GM10248 (cell line): ENCODE results near the gene MATCAP1.

Source experiments
- CTCF ChIA-PET: fragments of 300-600 bp; sonication (Branson Sonifier 250); formaldehyde crosslinking; extraction: SDS; loops from one replicate; lab custom pipeline; 2021; ENCODE audit warnings: antibody characterized with exemption; lab: Yijun Ruan, JAX
- POLR2A ChIA-PET: fragments of 350-650 bp; sonication (Branson Sonifier 250); formaldehyde crosslinking; extraction: SDS; loops from one replicate; lab custom pipeline; 2020; ENCODE audit warnings: antibody characterized with exemption; lab: Yijun Ruan, JAX
- DNase-seq: peaks from one replicate; pipeline ENCODE4 v3.0.0; 2012; ENCODE audit errors: extremely low spot score
- TF ChIP-seq, protein P1 (sequence below): IDR thresholded peaks from 2 replicates; pipeline ENCODE4 v1.5.1; 2012; ENCODE audit warnings: mild to moderate bottlenecking, low read depth; ENCODE audit errors: extremely low read depth, missing control alignments, control extremely low read depth

The MATCAP1 gene

DNA sequence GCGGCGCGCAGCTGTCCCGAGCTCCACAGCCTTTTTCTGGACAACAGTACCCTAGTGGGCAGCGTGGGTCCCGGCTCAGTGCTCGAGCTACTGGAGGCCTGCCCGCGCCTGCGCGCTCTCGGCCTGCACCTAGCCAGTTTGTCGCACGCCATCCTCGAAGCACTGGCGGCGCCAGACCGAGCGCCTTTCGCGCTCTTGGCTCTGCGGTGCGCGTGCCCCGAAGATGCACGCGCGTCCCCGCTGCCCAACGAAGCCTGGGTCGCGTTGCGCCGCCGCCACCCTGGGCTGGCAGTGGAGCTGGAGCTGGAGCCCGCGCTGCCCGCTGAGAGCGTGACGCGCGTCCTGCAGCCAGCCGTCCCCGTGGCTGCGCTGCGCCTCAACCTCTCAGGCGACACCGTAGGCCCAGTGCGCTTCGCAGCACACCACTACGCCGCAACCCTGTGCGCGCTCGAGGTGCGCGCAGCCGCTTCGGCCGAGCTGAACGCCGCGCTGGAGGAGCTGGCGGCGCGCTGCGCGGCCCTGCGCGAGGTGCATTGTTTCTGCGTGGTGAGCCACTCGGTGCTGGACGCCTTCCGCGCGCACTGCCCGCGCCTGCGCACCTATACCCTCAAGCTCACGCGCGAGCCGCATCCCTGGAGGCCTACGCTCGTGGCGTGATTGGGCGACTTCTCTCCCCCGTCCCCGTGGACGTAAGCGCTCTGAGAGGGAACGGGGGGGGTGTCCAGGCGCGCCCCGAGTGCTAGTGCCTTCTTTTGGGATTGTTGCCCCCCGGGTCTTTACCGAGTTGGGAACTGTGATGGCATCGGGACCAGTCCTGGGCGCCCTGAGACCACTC lies 20.4 kb downstream of the MATCAP1 start:
- TF ChIP-seq, protein P1, sequence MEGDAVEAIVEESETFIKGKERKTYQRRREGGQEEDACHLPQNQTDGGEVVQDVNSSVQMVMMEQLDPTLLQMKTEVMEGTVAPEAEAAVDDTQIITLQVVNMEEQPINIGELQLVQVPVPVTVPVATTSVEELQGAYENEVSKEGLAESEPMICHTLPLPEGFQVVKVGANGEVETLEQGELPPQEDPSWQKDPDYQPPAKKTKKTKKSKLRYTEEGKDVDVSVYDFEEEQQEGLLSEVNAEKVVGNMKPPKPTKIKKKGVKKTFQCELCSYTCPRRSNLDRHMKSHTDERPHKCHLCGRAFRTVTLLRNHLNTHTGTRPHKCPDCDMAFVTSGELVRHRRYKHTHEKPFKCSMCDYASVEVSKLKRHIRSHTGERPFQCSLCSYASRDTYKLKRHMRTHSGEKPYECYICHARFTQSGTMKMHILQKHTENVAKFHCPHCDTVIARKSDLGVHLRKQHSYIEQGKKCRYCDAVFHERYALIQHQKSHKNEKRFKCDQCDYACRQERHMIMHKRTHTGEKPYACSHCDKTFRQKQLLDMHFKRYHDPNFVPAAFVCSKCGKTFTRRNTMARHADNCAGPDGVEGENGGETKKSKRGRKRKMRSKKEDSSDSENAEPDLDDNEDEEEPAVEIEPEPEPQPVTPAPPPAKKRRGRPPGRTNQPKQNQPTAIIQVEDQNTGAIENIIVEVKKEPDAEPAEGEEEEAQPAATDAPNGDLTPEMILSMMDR, result no peak
- CTCF ChIA-PET, result interaction anchor here (1.8 to 5.8 kb wide), 4 partner anchors 10 to 146 kb away, joined by 12 to 45 read pairs (median 29); partner anchors contain the start of gene B3GNT9
- POLR2A ChIA-PET, result interaction anchor here (0.5 kb wide), 2 partner anchors 10 to 317 kb away, joined by 3 read pairs; partner anchors contain the start of gene ATP6V0D1
- no peak for DNase-seq

DNA sequence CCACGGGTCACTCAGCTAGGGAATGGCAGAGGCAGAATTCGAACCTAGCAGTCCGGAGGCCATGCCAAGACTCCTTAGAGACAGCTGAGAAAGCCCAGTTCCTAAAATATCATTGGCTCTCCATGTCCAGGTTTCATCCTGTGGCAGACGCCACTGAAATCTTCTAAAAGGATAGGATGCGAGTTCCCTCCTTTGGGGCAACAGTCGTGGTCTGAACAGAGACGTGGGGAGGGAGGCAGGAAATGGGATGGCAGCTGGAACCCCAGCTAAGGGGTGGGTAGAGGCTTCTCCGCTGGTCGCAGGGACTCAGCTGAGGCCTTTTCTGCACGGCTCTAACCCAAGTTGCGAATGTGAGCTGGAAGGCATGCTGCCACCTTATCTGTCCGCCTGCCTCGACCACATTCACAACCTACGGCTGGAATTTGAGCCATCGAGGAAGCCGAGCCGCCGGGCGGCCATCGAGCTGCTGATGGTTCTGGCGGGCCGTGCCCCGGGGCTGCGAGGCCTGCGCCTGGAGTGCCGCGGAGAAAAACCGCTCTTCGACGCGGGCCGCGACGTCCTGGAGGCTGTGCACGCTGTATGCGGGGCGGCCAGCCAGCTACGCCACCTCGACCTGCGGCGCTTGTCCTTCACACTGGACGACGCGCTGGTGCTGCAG lies 21.1 kb downstream of the MATCAP1 start:
- ChIA-PET CTCF (interaction anchor here (1.8 to 5.8 kb wide), 4 partner anchors 10 to 145 kb away, joined by 12 to 45 read pairs (median 29); partner anchors contain the start of gene B3GNT9), POLR2A (interaction anchor here (0.5 kb wide), 1 partner anchor 318 kb away, joined by 3 read pairs; the partner anchor contains the start of gene ATP6V0D1)
- TF ChIP-seq, protein P1, result no peak
- DNase-seq, result no peak

DNA sequence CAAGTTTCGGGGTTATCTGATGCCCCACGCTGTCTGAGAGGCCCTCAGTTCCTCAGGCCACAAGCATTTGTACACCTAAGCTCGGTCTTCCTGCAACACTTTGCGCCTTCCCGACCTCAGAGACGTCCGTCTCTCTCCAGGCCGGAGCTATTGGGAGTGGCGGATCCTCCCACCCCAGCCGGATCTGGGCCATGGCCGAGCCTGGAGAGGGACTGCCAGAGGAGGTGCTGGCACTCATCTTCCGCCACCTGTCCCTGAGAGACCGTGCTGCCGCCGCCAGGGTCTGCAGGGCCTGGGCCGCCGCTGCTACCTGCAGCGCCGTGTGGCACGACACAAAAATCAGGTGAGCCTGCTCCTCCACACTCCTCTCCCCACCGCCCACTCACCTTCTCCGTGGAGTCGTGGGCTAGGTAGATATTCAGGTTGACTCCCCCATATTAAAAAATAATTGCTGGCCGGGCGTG lies 22.1 kb downstream of the MATCAP1 start:
- ChIA-PET CTCF (interaction anchor here (1.0 to 5.8 kb wide), 6 partner anchors 8 to 173 kb away, joined by 3 to 45 read pairs (median 20); partner anchors contain the start of genes B3GNT9, CES4A and NOL3), POLR2A (no interaction called here)
- TF ChIP-seq, protein P1, result no peak
- DNase-seq, result no peak

DNA sequence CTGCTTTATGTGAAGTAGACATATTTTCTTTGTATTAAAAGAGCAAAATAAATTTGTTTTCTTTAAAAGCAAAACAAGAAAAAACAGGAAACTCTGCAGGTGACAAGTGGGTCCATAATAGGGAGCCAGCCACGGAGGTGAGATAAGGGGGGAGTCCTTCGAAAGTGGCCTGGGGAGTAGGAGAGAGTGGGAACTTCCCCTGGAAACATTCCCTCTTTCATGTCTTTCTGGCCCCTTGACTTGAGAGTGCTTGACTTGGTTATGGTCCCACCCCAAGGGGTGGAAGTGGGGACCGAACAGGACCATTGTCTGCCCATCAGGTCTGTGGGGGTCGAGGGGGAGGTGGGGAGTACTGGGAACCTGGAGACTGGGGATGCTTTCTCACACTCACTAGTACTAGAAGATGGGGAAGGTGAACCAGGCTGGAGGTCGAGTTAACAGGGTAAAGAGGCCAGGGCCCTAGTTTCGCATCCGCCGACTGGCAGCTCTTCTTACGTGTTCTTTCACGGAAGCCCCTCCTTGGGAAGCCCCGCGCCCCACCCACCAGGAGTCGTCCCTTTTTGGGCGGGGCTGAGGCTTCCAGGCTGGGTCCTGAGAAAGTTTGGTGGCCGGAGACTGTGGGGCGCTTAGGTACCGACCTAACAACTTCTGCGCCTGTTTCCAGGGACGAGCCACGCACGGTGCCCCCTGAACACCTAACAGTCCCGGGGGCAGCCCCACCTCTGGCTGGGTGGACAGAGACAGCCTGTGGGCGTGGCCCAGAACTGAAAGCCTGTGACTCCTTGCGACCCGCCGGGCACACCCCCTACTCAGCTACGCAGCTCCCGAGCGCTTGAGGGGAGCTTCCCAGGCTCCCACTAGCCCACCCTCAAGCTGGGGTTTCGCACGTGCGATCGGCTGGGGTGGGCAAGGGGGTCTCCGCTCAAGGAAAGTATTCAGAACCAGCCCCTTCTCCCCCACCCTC lies 24.8 kb downstream of the MATCAP1 start:
- ChIA-PET CTCF (interaction anchor here (0.9 to 11.2 kb wide), 17 partner anchors 8 to 198 kb away, joined by 3 to 207 read pairs (median 5); partner anchors contain the start of genes B3GNT9, CES3 and NOL3), POLR2A (interaction anchor here (0.6 kb wide), 1 partner anchor 652 kb away, joined by 4 read pairs; no protein-coding TSS in a partner anchor)
- DNase-seq, result peak; percentile 81
- TF ChIP-seq, protein P1, result no peak

DNA sequence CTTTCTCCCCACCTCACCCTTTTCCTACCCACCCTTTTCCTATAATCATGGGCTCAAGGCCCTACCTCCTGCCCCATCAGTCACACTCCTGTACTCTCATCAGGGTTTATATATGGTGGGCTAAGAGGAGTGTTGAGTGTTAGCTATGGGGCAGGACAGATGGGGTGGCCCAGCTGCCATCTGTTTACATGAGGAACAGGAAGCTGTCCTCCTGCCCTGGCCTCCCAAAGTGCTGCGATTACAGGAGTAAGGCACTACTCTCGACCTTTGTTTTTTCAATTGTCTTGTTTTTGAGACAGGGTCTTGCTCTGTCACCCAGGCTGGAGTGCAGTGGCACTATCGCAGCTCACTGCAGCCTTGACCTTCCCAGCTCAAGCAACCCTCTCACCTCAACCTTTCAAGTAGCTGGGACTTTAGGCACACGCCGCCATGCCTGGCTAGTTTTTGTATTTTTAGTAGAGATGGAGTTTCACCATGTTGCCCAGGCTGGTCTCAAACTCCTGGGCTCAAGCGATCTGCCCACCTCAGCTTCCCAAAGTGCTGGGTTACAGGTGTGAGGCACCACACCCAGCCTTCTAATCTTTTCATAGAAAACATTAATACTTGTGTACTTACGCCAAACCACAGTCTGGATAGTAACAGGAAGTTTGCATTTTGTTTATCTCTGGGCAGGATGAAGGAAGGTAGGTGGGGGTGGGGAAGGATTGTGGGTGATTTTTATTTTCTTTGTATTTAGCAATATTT lies 25.7 kb downstream of the MATCAP1 start:
- TF ChIP-seq, protein P1, result no peak
- CTCF ChIA-PET, result interaction anchor here (0.8 to 11.2 kb wide), 27 partner anchors 7 to 212 kb away, joined by 3 to 207 read pairs (median 4); partner anchors contain the start of genes B3GNT9, CES3 and NOL3
- DNase-seq, result no peak
- POLR2A ChIA-PET, result interaction anchor here (0.6 to 1.2 kb wide), 2 partner anchors 17 to 653 kb away, joined by 4 read pairs; no protein-coding TSS in a partner anchor
